Measurements from ENCODE around the gene SLC38A11. TPM values are rescaled to one million over a fixed set of nuclear protein-coding genes. Genes with fewer than 3 reads are reported as not detected.

Gene SLC38A11
- total and polyA plus RNA-seq, 2 of the 13 experiments (the other 11 are each of a cell fraction or from before 2014, with no cell fraction given), result 14.0 to 14.3 TPM

DNA sequence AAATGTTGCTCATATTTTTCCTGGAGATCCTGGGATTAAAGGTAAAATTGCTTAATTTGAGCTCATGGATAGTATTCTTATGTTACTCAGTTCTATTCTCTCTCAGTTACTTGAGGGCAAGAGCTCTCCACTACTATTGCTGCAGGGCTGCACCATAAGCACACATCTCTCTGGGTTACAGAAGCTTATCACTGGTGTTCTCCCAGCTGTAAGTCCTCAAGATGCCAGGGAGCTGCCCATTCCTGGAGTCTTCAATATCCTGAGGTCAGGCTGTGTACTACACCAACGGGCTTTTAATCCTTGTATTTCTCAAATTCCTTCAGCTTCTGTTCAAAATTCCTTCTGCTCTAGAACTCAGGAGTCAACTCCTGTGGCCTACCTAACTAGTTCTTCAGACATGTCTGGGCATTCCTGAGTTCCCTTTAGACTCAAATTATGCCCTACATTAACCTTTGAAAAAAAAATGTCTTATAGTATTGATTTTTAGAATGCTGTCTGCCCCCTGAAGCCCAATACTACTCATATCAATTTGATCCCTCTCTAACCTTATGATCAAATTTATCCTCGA is 96.0 kb downstream of the SLC38A11 start (continued):
- TF ChIP-seq, protein P1, sequence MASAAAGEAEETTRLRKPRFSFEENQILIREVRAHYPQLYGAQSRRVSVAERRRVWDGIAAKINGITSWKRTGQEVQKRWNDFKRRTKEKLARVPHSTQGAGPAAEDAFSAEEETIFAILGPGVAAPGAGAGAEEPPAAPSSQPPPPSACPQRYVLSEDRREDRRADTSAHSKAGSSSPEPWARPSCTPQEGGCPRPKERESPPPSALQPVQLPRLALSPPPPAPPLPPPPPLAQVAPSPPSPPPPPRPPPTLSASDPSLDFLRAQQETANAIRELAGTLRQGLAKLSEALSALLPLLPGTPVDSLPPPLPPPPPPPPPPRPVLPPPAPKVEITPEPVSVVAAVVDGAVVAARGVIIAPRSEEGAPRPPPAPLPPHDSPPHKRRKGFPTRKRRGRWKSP (CRISPR knock-in tag; IDR thresholded peaks at IDR 0.05), result peak; percentile 31; the same call in 1 of the 2 replicates
- peak; percentile 10; the same call in 1 of the 2 replicates for TF ChIP-seq ARID3A (IDR thresholded peaks at IDR 0.05; ENCODE audit: low read depth, low read length)

- CTCF ChIA-PET (ENCODE audit: low intra/inter-chr PET ratio, low total read pairs), result no interaction called here
- Histone ChIP-seq H3K9me3 (ENCODE audit: low read length) (no peaks in the 10 kb centered on the region), H3K27me3 (ENCODE audit: control insufficient read depth in 1 of 2, insufficient read depth in 2 of 2, low read length in 2 of 2) (no peaks in the 10 kb centered on the region), H2AFZ (ENCODE audit: low read length) (no peak overlapping the region), H3K4me2 (ENCODE audit: low read depth, low read length) (no peak overlapping the region), H3K4me3 (replicated peaks in 1 of 3; ENCODE audit: insufficient read depth in 1 of 3, low read depth in 2 of 3, low read length in 3 of 3) (no peak overlapping the region), H3K36me3 (replicated peaks in 1 of 2; ENCODE audit: control insufficient read depth in 1 of 2, insufficient read depth in 2 of 2, low read length in 2 of 2) (no peaks in the 10 kb centered on the region), H3K9ac (ENCODE audit: insufficient read depth, low read depth, low read length) (no peak overlapping the region), H4K20me1 (ENCODE audit: insufficient read depth, low read length) (no peaks in the 10 kb centered on the region), H3K4me1 (ENCODE audit: insufficient read depth, low read length) (peaks cover 18% of the 10 kb centered on the region; the same call in 1 of the 2 replicates), H3K79me2 (ENCODE audit: insufficient read depth, low read length) (no peaks in the 10 kb centered on the region), H3K27ac (ENCODE audit: extremely low read length, insufficient read depth, low read length) (no peak overlapping the region)
- BruUV-seq (replicated peaks), result no TSS peak
- no peak for FAIRE-seq
- in situ Hi-C loops (cut with HindIII; ENCODE audit: extremely low pct_ligation_motif_present, low pct_unique_long_range_greater_than_20kb), result no loop called here
- intact Hi-C loops (cut with micrococcal nuclease; ENCODE audit: unreplicated experiment), result no loop called here
- DNase-seq (ENCODE audit: low spot score), result no peak
- TF ChIP-seq ZNF776 (CRISPR knock-in tag; IDR thresholded peaks at IDR 0.05) (no peak), ZNF34 (CRISPR knock-in tag; IDR thresholded peaks at IDR 0.05; ENCODE audit: borderline replicate concordance) (no peak), ZNF577 (CRISPR knock-in tag; IDR thresholded peaks at IDR 0.05; ENCODE audit: borderline replicate concordance, low read depth) (no peak), NPAS2 (CRISPR knock-in tag; IDR thresholded peaks at IDR 0.05; ENCODE audit: borderline replicate concordance) (no peak), ZC3H4 (CRISPR knock-in tag; IDR thresholded peaks at IDR 0.05; ENCODE audit: borderline replicate concordance) (no peak), GPBP1L1 (CRISPR knock-in tag; IDR thresholded peaks at IDR 0.05) (no peak), HMG20A (CRISPR knock-in tag; IDR thresholded peaks at IDR 0.05; ENCODE audit: borderline replicate concordance) (no peak), ZNF17 (CRISPR knock-in tag; IDR thresholded peaks at IDR 0.05) (no peak), ZNF430 (CRISPR knock-in tag; IDR thresholded peaks at IDR 0.05) (no peak)
- ATAC-seq, result no peak
- 97% methylated on average over 4 of the region's 4 CpGs for WGBS (ENCODE audit: low lambda C conversion rate)
- POLR2A ChIA-PET, result interaction anchor here (1.1 kb wide), 1 partner anchor 10 kb away, joined by 3 read pairs; the partner anchor contains the start of gene COBLL1
These were observed 103.2 kb downstream of the SLC38A11 start for GRCh38 chr2:164852086-164852485.

Data from HepG2 (cell line).